Dendritic cell treated with granulocyte-macrophage colony-stimulating factor and Interleukin-4, amounts not matched to agents 40 ng/mL and 50 ng/mL, for 4 days (primary cell): ENCODE measurements around the gene HSPA2.

Experiments used
- H3K27ac Mint-ChIP-seq: one replicate; pipeline ENCODE4 v1.8.0; 2022; ENCODE audit warnings: mild to moderate bottlenecking, mixed read lengths
- H3K27me3 Mint-ChIP-seq: one replicate; pipeline ENCODE4 v1.8.0; 2022; ENCODE audit warnings: mild to moderate bottlenecking, mixed read lengths
- H3K36me3 Mint-ChIP-seq: one replicate; pipeline ENCODE4 v1.8.0; 2022; ENCODE audit warnings: low read depth, mixed read lengths
- H3K4me1 Mint-ChIP-seq: one replicate; pipeline ENCODE4 v1.8.0; 2022; ENCODE audit warnings: low read depth, mixed read lengths
- H3K4me3 Mint-ChIP-seq: one replicate; pipeline ENCODE4 v1.8.0; 2022; ENCODE audit warnings: mild to moderate bottlenecking, moderate library complexity, mixed read lengths
- H3K9me3 Mint-ChIP-seq: one replicate; pipeline ENCODE4 v1.8.0; 2022; ENCODE audit warnings: mixed read lengths
- intact Hi-C: fragments of 100-400 bp; cut with micrococcal nuclease; formaldehyde crosslinking; loops from one replicate; pipeline ENCODE4 v1.15.0; 2022

Gene HSPA2

GRCh38 chr14:64581817-64582216 is 41.3 kb downstream of the HSPA2 start:
- Mint-ChIP-seq H3K9me3 (no peaks in the 10 kb centered on the region), H3K27me3 (no peaks in the 10 kb centered on the region), H3K36me3 (no peaks in the 10 kb centered on the region), H3K27ac (no peak overlapping the region), H3K4me1 (no peaks in the 10 kb centered on the region), H3K4me3 (no peak overlapping the region)
- intact Hi-C loops, result no loop called here

GRCh38 chr14:64584190-64584589 is 43.6 kb downstream of the HSPA2 start:
- Mint-ChIP-seq H3K27me3 (no peaks in the 10 kb centered on the region), H3K36me3 (no peaks in the 10 kb centered on the region), H3K27ac (no peak overlapping the region), H3K4me3 (no peak overlapping the region), H3K4me1 (no peaks in the 10 kb centered on the region), H3K9me3 (no peaks in the 10 kb centered on the region)
- intact Hi-C loops, result no loop called here

GRCh38 chr14:64591809-64592208 is 51.3 kb downstream of the HSPA2 start:
- H3K4me3 Mint-ChIP-seq, result no peak overlapping the region
- H3K4me1 Mint-ChIP-seq, result no peaks in the 10 kb centered on the region
- H3K9me3 Mint-ChIP-seq, result no peaks in the 10 kb centered on the region
- peaks cover 3% of the 10 kb centered on the region for H3K27me3 Mint-ChIP-seq
- no peaks in the 10 kb centered on the region for H3K36me3 Mint-ChIP-seq
- no peak overlapping the region for H3K27ac Mint-ChIP-seq
- intact Hi-C loops, result no loop called here
